ENCODE measurements around the gene GALNT2.
A peak's percentile ranks its signal among the peaks of the same experiment; 100 is the strongest.

The GALNT2 gene

DNA sequence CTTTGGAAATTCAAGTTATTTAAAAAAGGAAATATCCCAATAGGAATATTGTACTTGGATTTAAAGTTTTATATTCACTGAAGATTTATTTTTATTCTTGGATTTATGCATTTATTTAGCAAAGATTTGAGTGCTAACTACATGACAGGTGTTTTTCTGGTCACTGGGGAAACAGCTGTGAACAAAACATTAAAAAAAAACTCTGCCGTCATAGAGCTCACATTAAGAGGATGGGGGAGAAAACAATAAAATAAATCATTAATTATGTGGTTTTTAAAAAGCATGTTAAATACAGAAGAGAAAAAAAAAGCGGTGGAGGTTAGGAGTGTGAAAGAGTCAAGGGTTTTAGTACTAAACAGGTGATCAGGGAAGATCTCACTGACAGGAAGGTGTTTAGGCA, 149.9 kb downstream of the GALNT2 start:
- intact Hi-C loops (cut with DNase I): loop anchor here (10.0 kb wide), 1 partner anchor 152 kb away; the partner anchor contains the start of gene GALNT2
- no peak for DNase-seq

DNA sequence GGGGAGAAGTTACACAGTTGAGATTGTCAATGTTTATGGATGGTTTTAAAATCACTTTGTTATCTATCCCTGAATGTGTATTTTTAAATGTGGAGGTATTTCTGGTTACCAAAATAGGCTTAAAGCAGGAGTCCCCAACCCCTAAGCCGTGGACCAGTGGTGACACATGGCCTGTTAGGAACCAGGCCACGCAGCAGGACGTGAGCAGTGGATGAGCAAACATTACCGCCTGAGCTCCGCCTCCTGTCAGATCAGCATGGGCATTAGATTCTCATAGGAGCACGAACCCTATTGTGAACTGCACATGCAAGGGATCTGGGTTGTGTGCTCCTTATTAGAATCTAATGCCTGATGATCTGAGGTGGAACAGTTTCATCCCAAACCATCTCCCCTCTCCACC, 151.6 kb downstream of the GALNT2 start:
- intact Hi-C loops (cut with DNase I): loop anchor here (10.0 kb wide), 1 partner anchor 154 kb away; the partner anchor contains the start of gene GALNT2
- peak in 1 of 10 donors; percentile 29 for DNase-seq

GRCh38 chr1:230219174-230220067, 152.4 kb downstream of the GALNT2 start:
- intact Hi-C loops (cut with DNase I): loop anchor here (10.0 kb wide), 1 partner anchor 155 kb away; the partner anchor contains the start of gene GALNT2
- peak in 1 of 10 donors; percentile 34 for DNase-seq

- intact Hi-C loops (cut with DNase I): no loop called here
- DNase-seq: no peak
Measured at GRCh38 chr1:230220478-230220877, 153.4 kb downstream of the GALNT2 start.

GRCh38 chr1:230220907-230221306, 153.9 kb downstream of the GALNT2 start:
- DNase-seq: no peak
- intact Hi-C loops (cut with DNase I): no loop called here

- DNase-seq: no peak
- intact Hi-C loops (cut with DNase I): no loop called here
Measured at GRCh38 chr1:230222678-230223077, 155.6 kb downstream of the GALNT2 start.

DNA sequence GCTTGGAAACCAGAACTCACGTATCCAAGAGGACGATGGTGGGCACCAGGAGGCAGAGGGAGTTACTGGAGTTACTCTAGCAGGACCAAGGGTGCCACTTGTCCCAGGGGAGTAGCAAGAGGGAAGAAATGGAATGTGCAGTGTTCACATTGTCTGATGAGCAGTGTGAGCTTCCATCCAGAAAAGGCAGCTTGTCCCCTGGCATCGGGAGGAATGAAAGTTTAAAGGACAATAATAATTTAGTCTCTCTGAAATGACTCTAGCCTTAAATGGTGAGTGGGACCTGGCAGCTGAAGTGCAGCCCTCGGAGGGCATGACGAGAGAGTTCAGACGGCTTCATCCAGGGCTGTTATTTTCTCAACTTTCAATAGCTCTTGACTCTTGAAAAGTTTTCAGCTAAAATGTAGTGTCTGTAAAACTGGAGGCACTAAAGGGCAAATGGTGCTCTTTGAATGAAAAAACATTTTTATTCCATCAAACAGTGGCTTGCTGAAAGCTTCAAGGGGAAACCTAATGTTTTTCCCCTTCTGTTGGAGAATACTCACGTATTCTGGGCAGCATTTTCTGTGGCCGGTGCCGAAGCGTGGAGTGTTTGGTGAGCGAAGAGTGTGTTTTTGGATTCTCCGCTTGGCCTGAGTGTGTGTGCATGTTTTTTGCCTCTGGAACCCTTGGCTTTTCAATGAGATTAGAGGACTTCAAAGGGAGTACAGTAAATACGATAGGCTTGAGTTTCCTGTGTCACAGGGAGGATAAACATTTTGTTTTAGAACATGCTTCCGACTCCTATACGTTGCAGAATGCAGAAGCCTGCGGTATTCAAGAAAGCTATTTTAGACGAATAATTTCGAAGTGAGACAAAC, 157.3 kb downstream of the GALNT2 start:
- intact Hi-C loops (cut with DNase I): no loop called here
- no peak for DNase-seq

GRCh38 chr1:230226007-230226800, 159.2 kb downstream of the GALNT2 start:
- peak in 1 of 10 donors; percentile 54 for DNase-seq
- intact Hi-C loops (cut with DNase I): no loop called here

DNA sequence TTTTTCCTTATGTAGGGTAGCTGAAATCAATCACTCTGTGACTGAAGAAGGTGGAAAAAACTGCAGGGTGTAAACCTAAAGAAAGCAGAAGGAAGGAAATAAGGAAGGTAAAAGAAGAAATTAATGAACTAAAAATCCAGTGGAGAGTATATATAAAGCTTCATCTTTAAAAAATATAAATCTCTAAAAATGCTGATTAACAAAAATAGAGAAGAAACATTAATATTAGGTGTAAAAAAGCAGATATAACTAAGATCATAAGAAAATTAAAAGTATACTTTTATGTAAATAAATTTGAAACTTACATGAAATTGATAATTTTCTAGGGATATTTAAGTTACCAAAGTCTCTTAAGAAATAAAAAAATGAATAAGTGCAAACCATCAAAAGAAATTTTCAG, 159.8 kb downstream of the GALNT2 start:
- no peak for DNase-seq
- intact Hi-C loops (cut with DNase I): no loop called here

DNA sequence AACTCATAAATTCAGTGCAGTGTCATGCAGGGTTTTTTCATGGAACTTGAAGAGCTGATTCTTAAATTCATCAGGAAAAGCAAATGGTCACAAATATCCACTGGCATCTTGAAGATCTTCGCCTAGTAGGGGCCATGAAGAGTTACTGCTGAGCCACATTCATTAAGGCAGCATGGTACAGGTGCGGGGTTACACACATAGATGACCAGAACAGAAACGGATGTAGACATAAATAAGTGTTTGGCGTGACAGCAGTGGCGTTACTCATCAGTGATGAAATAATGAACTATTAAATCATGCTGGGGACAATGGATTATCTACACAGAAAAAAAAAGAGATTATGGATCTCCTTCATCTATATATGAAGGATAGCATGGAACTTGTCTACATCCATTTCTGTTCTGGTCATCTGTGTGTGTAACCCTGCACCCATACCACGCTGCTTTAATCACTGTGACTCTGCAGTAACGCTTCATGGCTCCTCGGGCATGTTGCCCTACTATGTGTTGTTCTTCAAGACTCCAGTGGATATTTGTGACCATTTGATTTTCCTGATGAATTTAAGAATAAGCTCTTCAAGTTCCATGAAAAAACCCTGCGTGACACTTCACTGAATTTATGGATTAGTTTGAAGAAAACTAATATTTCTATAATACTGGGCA, 161.3 kb downstream of the GALNT2 start:
- intact Hi-C loops (cut with DNase I): no loop called here
- no peak for DNase-seq

GRCh38 chr1:230230273-230230672, 163.2 kb downstream of the GALNT2 start:
- DNase-seq: no peak
- intact Hi-C loops (cut with DNase I): no loop called here

GRCh38 chr1:230230948-230231773, 164.1 kb downstream of the GALNT2 start:
- DNase-seq: no peak
- intact Hi-C loops (cut with DNase I): no loop called here

GRCh38 chr1:230231774-230232145, 164.7 kb downstream of the GALNT2 start:
- intact Hi-C loops (cut with DNase I): no loop called here
- DNase-seq: no peak

DNA sequence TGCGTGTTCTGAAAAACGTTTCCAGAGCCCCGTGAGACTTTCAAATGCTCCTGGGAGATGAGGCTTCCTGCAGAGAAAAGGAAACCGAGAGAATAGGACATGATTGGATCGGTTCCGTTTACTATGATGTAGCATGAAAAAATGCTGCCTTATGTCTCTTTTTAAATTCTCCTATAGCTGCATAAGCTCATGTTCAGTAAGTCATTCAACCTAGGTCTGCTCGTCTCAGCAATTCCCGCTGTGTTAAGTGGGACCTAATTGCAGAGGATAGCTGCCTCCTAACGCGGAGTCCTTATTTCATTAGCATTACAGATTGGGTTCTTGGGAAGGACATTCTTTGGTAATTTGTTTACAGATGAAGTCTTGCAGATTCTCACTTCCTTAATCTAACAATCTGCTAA, 165.3 kb downstream of the GALNT2 start:
- DNase-seq: no peak

GRCh38 chr1:230233786-230234185, 166.7 kb downstream of the GALNT2 start:
- no peak for DNase-seq
- intact Hi-C loops (cut with DNase I): no loop called here

More for the DNA sequence above, 165.3 kb downstream of the GALNT2 start:
- intact Hi-C loops (cut with DNase I): no loop called here

- intact Hi-C loops (cut with DNase I): no loop called here
- no peak for DNase-seq
Measured at GRCh38 chr1:230235876-230236275, 168.8 kb downstream of the GALNT2 start.

GRCh38 chr1:230236301-230237008, 169.4 kb downstream of the GALNT2 start:
- no peak for DNase-seq
- intact Hi-C loops (cut with DNase I): no loop called here

DNA sequence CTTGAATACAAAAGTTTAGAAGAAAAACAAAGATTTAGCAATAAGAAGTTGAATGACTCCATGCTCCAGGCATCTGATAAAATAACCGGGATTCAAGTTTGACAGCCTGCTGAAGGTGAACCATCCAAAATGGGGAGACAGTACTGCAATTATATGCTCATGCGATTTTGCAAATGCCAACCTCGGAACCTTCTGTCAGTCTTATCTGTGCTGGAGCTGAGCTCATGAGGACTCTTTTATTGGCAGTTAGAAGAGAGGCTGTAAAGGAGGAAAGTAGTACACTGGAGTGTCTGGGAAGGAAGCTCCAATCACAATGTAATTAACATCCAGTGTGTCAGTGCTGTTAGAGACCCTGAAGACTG, 170.0 kb downstream of the GALNT2 start:
- DNase-seq: no peak
- intact Hi-C loops (cut with DNase I): no loop called here

DNA sequence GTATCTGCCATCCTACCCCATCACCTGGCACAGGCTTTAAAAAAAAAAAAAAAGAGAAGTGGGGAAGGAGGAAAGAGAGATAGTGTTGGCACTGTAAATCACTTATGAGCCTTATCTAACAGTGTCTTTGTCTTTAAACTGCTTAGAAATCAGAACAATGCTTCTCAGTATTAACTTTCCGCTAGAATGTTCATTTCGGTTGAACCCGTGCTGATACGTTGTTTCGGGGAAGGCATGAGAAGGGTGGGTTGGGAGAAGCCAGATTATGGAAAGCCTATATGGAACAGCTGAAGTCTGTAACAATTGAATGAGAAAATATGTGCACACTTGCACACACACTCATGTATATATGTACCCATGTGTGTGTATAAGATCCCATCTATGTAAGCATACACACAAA, 170.8 kb downstream of the GALNT2 start:
- no peak for DNase-seq
- intact Hi-C loops (cut with DNase I): no loop called here
